ENCODE measurements around the gene DKK3.

DKK3 gene

DNA sequence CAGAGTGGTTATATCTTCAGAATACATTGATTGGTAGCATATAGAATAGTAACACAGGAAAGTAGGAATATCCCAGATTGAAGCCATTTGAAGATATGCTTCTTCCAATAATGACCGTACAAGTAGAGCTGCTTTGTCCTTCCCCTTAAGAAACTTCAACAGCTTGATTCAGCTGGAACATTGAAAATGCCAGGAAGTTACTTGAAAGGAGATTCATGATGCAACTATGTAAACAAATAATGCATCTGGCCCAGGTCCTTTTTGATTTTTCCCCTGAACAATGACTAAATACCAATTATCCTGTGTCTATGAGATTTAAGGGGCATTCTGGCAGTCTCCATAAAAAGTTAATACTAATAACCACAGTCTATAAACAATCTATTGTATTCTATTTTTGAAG, 3.0 kb downstream of the DKK3 start:
- Histone ChIP-seq H3K36me3 (ENCODE audit: low read depth) (peaks cover 23% of the 10 kb centered on the region), H3K9me3 (ENCODE audit: severe bottlenecking) (no peaks in the 10 kb centered on the region), H3K27ac (ENCODE audit: poor library complexity, severe bottlenecking) (peak overlapping the region; percentile 63), H3K4me3 (ENCODE audit: severe bottlenecking) (no peak overlapping the region), H3K27me3 (ENCODE audit: insufficient read depth, poor library complexity, severe bottlenecking) (no peaks in the 10 kb centered on the region), H3K4me1 (ENCODE audit: insufficient read depth, poor library complexity, severe bottlenecking) (peaks cover 30% of the 10 kb centered on the region)
- DNase-seq (ENCODE audit: low spot score): no peak
- ATAC-seq (ENCODE audit: low read depth): no peak
- TF ChIP-seq, protein P1, sequence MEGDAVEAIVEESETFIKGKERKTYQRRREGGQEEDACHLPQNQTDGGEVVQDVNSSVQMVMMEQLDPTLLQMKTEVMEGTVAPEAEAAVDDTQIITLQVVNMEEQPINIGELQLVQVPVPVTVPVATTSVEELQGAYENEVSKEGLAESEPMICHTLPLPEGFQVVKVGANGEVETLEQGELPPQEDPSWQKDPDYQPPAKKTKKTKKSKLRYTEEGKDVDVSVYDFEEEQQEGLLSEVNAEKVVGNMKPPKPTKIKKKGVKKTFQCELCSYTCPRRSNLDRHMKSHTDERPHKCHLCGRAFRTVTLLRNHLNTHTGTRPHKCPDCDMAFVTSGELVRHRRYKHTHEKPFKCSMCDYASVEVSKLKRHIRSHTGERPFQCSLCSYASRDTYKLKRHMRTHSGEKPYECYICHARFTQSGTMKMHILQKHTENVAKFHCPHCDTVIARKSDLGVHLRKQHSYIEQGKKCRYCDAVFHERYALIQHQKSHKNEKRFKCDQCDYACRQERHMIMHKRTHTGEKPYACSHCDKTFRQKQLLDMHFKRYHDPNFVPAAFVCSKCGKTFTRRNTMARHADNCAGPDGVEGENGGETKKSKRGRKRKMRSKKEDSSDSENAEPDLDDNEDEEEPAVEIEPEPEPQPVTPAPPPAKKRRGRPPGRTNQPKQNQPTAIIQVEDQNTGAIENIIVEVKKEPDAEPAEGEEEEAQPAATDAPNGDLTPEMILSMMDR (IDR thresholded peaks at IDR 0.05; ENCODE audit: poor library complexity, severe bottlenecking): no peak

GRCh38 chr11:12005061-12005460, 3.4 kb downstream of the DKK3 start:
- Histone ChIP-seq H3K4me3 (ENCODE audit: severe bottlenecking) (no peak overlapping the region), H3K4me1 (ENCODE audit: insufficient read depth, poor library complexity, severe bottlenecking) (peaks cover 30% of the 10 kb centered on the region), H3K36me3 (ENCODE audit: low read depth) (peaks cover 23% of the 10 kb centered on the region), H3K27ac (ENCODE audit: poor library complexity, severe bottlenecking) (peak overlapping the region; percentile 63), H3K9me3 (ENCODE audit: severe bottlenecking) (no peaks in the 10 kb centered on the region), H3K27me3 (ENCODE audit: insufficient read depth, poor library complexity, severe bottlenecking) (no peaks in the 10 kb centered on the region)
- no peak for ATAC-seq (ENCODE audit: low read depth)
- TF ChIP-seq, protein P1 (IDR thresholded peaks at IDR 0.05; ENCODE audit: poor library complexity, severe bottlenecking): no peak
- DNase-seq (ENCODE audit: low spot score): no peak

GRCh38 chr11:12003815-12004214, 4.6 kb downstream of the DKK3 start:
- DNase-seq (ENCODE audit: low spot score): no peak
- no peak for ATAC-seq (ENCODE audit: low read depth)
- no peaks in the 10 kb centered on the region for H3K27me3 ChIP-seq (ENCODE audit: insufficient read depth, poor library complexity, severe bottlenecking)

DNA sequence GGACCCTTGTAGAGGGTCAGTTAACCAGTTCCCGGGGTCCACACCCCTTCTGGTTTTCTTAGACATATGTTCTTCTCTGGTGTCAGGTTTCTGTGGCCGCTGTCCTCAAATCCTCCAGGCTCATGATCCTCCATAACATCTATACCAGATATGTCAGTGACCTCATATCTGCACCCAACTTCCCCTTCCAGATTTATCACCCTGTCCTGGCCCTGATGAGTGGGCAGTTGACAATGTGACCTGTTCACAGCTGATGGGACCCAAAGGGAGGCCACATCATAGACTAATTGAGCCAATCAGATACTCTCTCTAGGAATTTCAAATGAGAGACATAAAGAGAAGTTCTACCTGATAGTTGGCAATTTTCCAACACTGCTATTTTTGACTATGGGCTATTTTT, 5.1 kb downstream of the DKK3 start:
- Histone ChIP-seq H3K36me3 (ENCODE audit: low read depth) (peaks cover 25% of the 10 kb centered on the region), H3K27ac (ENCODE audit: poor library complexity, severe bottlenecking) (no peak overlapping the region), H3K4me1 (ENCODE audit: insufficient read depth, poor library complexity, severe bottlenecking) (peaks cover 30% of the 10 kb centered on the region), H3K9me3 (ENCODE audit: severe bottlenecking) (no peaks in the 10 kb centered on the region), H3K27me3 (ENCODE audit: insufficient read depth, poor library complexity, severe bottlenecking) (no peaks in the 10 kb centered on the region), H3K4me3 (ENCODE audit: severe bottlenecking) (no peak overlapping the region)
- DNase-seq (ENCODE audit: low spot score) (no peak), ATAC-seq (ENCODE audit: low read depth) (no peak)
- TF ChIP-seq, protein P1 (IDR thresholded peaks at IDR 0.05; ENCODE audit: poor library complexity, severe bottlenecking): no peak

More at GRCh38 chr11:12003815-12004214, 4.6 kb downstream of the DKK3 start:
- no peak overlapping the region for H3K27ac ChIP-seq (ENCODE audit: poor library complexity, severe bottlenecking)
- TF ChIP-seq, protein P1 (IDR thresholded peaks at IDR 0.05; ENCODE audit: poor library complexity, severe bottlenecking): no peak
- H3K4me3 ChIP-seq (ENCODE audit: severe bottlenecking): no peak overlapping the region
- H3K36me3 ChIP-seq (ENCODE audit: low read depth): peaks cover 25% of the 10 kb centered on the region
- peaks cover 30% of the 10 kb centered on the region for H3K4me1 ChIP-seq (ENCODE audit: insufficient read depth, poor library complexity, severe bottlenecking)
- no peaks in the 10 kb centered on the region for H3K9me3 ChIP-seq (ENCODE audit: severe bottlenecking)

DNA sequence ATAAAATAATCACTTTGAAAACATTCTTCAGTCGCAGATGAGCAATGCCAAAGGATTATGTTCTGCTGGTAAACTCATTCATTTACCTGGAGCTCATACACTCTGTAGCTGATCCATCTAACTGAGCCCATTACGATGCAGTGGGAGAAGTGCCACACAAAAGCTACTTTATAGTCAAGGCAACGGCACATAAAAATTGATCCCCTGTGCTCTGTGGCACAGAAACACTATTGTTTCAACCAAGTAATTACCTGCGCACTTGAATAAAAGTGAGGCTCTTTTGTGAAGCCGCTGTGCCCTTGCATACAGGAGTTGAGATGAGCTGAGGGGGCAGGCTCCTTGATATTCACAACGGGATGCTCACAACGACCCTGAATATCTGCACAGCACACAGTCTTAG, 7.2 kb downstream of the DKK3 start:
- Histone ChIP-seq H3K4me1 (ENCODE audit: insufficient read depth, poor library complexity, severe bottlenecking) (peaks cover 17% of the 10 kb centered on the region), H3K36me3 (ENCODE audit: low read depth) (peaks cover 43% of the 10 kb centered on the region), H3K27me3 (ENCODE audit: insufficient read depth, poor library complexity, severe bottlenecking) (no peaks in the 10 kb centered on the region), H3K4me3 (ENCODE audit: severe bottlenecking) (no peak overlapping the region), H3K9me3 (ENCODE audit: severe bottlenecking) (no peaks in the 10 kb centered on the region), H3K27ac (ENCODE audit: poor library complexity, severe bottlenecking) (no peak overlapping the region)
- TF ChIP-seq, protein P1 (IDR thresholded peaks at IDR 0.05; ENCODE audit: poor library complexity, severe bottlenecking): no peak
- DNase-seq (ENCODE audit: low spot score) (no peak), ATAC-seq (ENCODE audit: low read depth) (no peak)

Data from RWPE2 (cell line).